Small intestine (tissue), 7 donors: ENCODE results near the gene PDK2. TPM values are rescaled to one million over a fixed set of nuclear protein-coding genes. Genes with fewer than 3 reads are reported as not detected.
"Not testable (repeated sequence)": the region's sequence is repeated elsewhere in the genome, so short reads cannot be mapped to it uniquely, and the experiment has no call there.

Experiments used
- DNase-seq, 2 donors: peaks; one replicate each; pipeline versions ENCODE4 v3.0.0 to v3.0.0-alpha.2; 2013
- FAIRE-seq: peaks from 2 replicates; lab custom pipeline; 2012; peaks lifted over from hg19 to GRCh38; lab: Jason Lieb, UNC
- H3K27ac ChIP-seq, 3 donors: one replicate each; pipeline ENCODE4 v1.5.1; 2013; ENCODE audit warnings: low read length in 2 of 3, mild to moderate bottlenecking in 2 of 3, control low read depth in 1 of 3, inconsistent platforms in 1 of 3, low read depth in 1 of 3, moderate library complexity in 1 of 3
- H3K27me3 ChIP-seq, 3 donors: one replicate each; pipeline ENCODE4 v1.6.1; 2013; ENCODE audit warnings: low read length in 3 of 3, inconsistent platforms in 1 of 3; ENCODE audit not compliant: control insufficient read depth in 3 of 3, insufficient read depth in 3 of 3
- H3K36me3 ChIP-seq, 3 donors: one replicate each; pipeline ENCODE4 v1.6.1; 2013; ENCODE audit warnings: low read length in 3 of 3, inconsistent platforms in 1 of 3, low read depth in 1 of 3, mild to moderate bottlenecking in 1 of 3, moderate library complexity in 1 of 3; ENCODE audit not compliant: control insufficient read depth in 3 of 3, insufficient read depth in 2 of 3
- H3K4me1 ChIP-seq, 3 donors: one replicate each; pipeline ENCODE4 v1.6.1; 2013; ENCODE audit warnings: low read length in 2 of 3, inconsistent platforms in 1 of 3, low read depth in 1 of 3, mild to moderate bottlenecking in 1 of 3, moderate library complexity in 1 of 3; ENCODE audit not compliant: control insufficient read depth in 3 of 3, insufficient read depth in 2 of 3
- H3K4me3 ChIP-seq, 3 donors: one replicate each; pipeline ENCODE4 v1.5.1; 2013; ENCODE audit warnings: low read length in 3 of 3, control low read depth in 1 of 3, inconsistent platforms in 1 of 3, low read depth in 1 of 3, mild to moderate bottlenecking in 1 of 3, moderate library complexity in 1 of 3
- H3K9me3 ChIP-seq, 2 donors: one replicate each; pipeline ENCODE4 v1.6.1; 2013; ENCODE audit warnings: low read depth in 1 of 2, low read length in 1 of 2; ENCODE audit not compliant: control insufficient read depth in 2 of 2, insufficient read depth in 1 of 2
- WGBS, 3 donors: extraction: QIAGEN DNeasy Blood & Tissue Kit; methylation state at CpG; one replicate each; pipeline ENCODE4 v1.1.7; 2013; 5-methylcytosine and 5-hydroxymethylcytosine counted together
- polyA plus RNA-seq, 4 donors: library from polyadenylated mRNA; stranded (reverse) in 3 of 4; unstranded in 1 of 4; fragments of 200-250 nt in 3 of 4; fragments of 120-200 nt in 1 of 4; gene quantifications; one replicate each; pipeline versions ENCODE4 v1.2.1 to v1.2.3, GENCODE V29; 2013
- donor health status: healthy with polysubstance abuse.
- donor health status: control.
- donor health status: control.
- donor health status: Bipolar disorder and iron deficiency.
- donor health status: healthy.

PDK2 gene
- polyA plus RNA-seq, 4 donors: 27.2 to 125 (median 36.8) TPM

GRCh38 chr17:50060951-50061712 lies 34.0 kb upstream of the PDK2 start:
- Histone ChIP-seq H3K4me1 (peaks cover 12 to 69% (median 24%) of the 10 kb centered on the region in 3 donors), H3K27ac (peak overlapping the region in 2 of 3 donors; percentile 41 to 55), H3K4me3 (no peak overlapping the region), H3K27me3 (no peaks in the 10 kb centered on the region), H3K36me3 (peaks cover 0 to 67% (median 6%) of the 10 kb centered on the region in 3 donors), H3K9me3 (no peaks in the 10 kb centered on the region)
- DNase-seq (peak; percentile 12 to 31), FAIRE-seq (no peak)
- 79 to 85% (median 84%) methylated on average over 9 of the region's 9 CpGs for WGBS, 3 donors

- not testable (repeated sequence) for H3K4me3 ChIP-seq, FAIRE-seq, DNase-seq, H3K9me3 ChIP-seq, H3K27ac ChIP-seq, H3K27me3 ChIP-seq
- 82 to 88% (median 83%) methylated on average over 10 of the region's 10 CpGs for WGBS, 3 donors
- Histone ChIP-seq H3K36me3 (peaks cover 0 to 72% (median 6%) of the 10 kb centered on the region in 3 donors), H3K4me1 (peaks cover 12 to 69% (median 24%) of the 10 kb centered on the region in 3 donors)
Measured at GRCh38 chr17:50061713-50062045, 33.5 kb upstream of the PDK2 start.

- Histone ChIP-seq H3K27me3 (no peaks in the 10 kb centered on the region), H3K27ac (peak overlapping the region; percentile 19 to 63 (median 21)), H3K4me3 (no peak overlapping the region), H3K9me3 (no peaks in the 10 kb centered on the region), H3K36me3 (peaks cover 0 to 75% (median 9%) of the 10 kb centered on the region in 3 donors), H3K4me1 (peaks cover 12 to 62% (median 24%) of the 10 kb centered on the region in 3 donors)
- peak in 1 of 2 donors; percentile 89 for DNase-seq
- no peak for FAIRE-seq
- WGBS, 3 donors: 48 to 65% (median 48%) methylated on average over 10 of the region's 10 CpGs
Measured at GRCh38 chr17:50062293-50063243, 32.6 kb upstream of the PDK2 start.

GRCh38 chr17:50063561-50064252 lies 31.4 kb upstream of the PDK2 start:
- DNase-seq: no peak
- Histone ChIP-seq H3K4me3 (no peak overlapping the region), H3K4me1 (peaks cover 12 to 51% (median 21%) of the 10 kb centered on the region in 3 donors), H3K27me3 (no peaks in the 10 kb centered on the region), H3K9me3 (no peaks in the 10 kb centered on the region), H3K36me3 (peaks cover 2 to 77% (median 12%) of the 10 kb centered on the region in 3 donors), H3K27ac (peak overlapping the region in 1 of 3 donors; percentile 80)
- no peak for FAIRE-seq
- WGBS, 3 donors: 95 to 97% (median 96%) methylated on average over 8 of the region's 8 CpGs

GRCh38 chr17:50064253-50065001 lies 30.7 kb upstream of the PDK2 start:
- Histone ChIP-seq H3K36me3 (peaks cover 2 to 75% (median 12%) of the 10 kb centered on the region in 3 donors), H3K9me3 (no peaks in the 10 kb centered on the region), H3K27ac (peak overlapping the region in 2 of 3 donors; percentile 16 to 80), H3K4me1 (peaks cover 12 to 44% (median 15%) of the 10 kb centered on the region in 3 donors), H3K27me3 (no peaks in the 10 kb centered on the region), H3K4me3 (no peak overlapping the region)
- no peak for FAIRE-seq
- WGBS, 3 donors: 63 to 88% (median 81%) methylated on average over 20 of the region's 20 CpGs
- DNase-seq: peak in 1 of 2 donors; percentile 71

- WGBS, 3 donors: 63 to 80% (median 74%) methylated on average over 3 of the region's 3 CpGs
- Histone ChIP-seq H3K9me3 (no peaks in the 10 kb centered on the region), H3K36me3 (peaks cover 2 to 78% (median 17%) of the 10 kb centered on the region in 3 donors), H3K4me3 (no peak overlapping the region), H3K27me3 (no peaks in the 10 kb centered on the region), H3K4me1 (peaks cover 10 to 37% (median 13%) of the 10 kb centered on the region in 3 donors), H3K27ac (peak overlapping the region in 2 of 3 donors; percentile 16 to 80)
- no peak for DNase-seq
- no peak for FAIRE-seq
Measured at GRCh38 chr17:50065056-50065455, 30.1 kb upstream of the PDK2 start.

- H3K27me3 ChIP-seq: no peaks in the 10 kb centered on the region
Measured at GRCh38 chr17:50066995-50067394, 28.2 kb upstream of the PDK2 start.

More at GRCh38 chr17:50066995-50067394, 28.2 kb upstream of the PDK2 start:
- Histone ChIP-seq H3K4me3 (no peak overlapping the region), H3K36me3 (peaks cover 2 to 77% (median 20%) of the 10 kb centered on the region in 3 donors), H3K4me1 (peaks cover 0 to 22% (median 0%) of the 10 kb centered on the region in 3 donors), H3K9me3 (peaks cover 0 to 9% of the 10 kb centered on the region in 2 donors), H3K27ac (no peak overlapping the region)
- DNase-seq: no peak
- WGBS, 3 donors: 95 to 100% (median 100%) methylated on average over 2 of the region's 2 CpGs
- no peak for FAIRE-seq
